NCI-H82 treated with DMSO at 0.1 percent for 48 hours (cell line): ENCODE data around the gene RIPOR2.
A peak's percentile ranks its signal among the peaks of the same experiment; 100 is the strongest.
"Not testable (repeated sequence)": the region's sequence is repeated elsewhere in the genome, so short reads cannot be mapped to it uniquely, and the experiment has no call there.

Source experiments
- DNase-seq: peaks from one replicate; lab custom pipeline; 2025; ENCODE audit not compliant: unreplicated experiment; lab: John Stamatoyannopoulos, UW

Gene RIPOR2

DNA sequence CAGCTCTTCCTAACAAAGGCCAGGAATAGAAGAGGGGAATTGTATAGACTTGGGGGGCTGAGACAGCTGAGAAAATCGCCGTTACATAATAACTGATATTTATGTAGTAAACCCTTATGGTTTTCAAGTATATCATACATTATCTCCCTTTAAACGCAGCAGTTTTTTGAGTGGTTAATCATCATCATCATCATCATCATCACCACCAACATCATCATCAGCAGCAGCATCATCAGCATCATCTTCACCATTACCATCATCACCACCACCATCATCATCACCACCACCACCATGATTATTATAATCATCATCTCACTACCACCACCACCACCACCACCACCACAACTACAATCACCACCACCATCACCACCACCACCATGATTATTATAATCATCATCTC is 9.1 kb downstream of the RIPOR2 start:
- not testable (repeated sequence) for DNase-seq

GRCh38 chr6:24926192-24926591 is 9.6 kb downstream of the RIPOR2 start:
- DNase-seq: no peak

GRCh38 chr6:24925661-24926060 is 10.1 kb downstream of the RIPOR2 start:
- DNase-seq: no peak

- DNase-seq: no peak
These were observed 11.0 kb downstream of the RIPOR2 start for GRCh38 chr6:24924580-24925356.

- peak; percentile 5 for DNase-seq
These were observed 11.8 kb downstream of the RIPOR2 start for GRCh38 chr6:24923885-24924401.

GRCh38 chr6:24922814-24923213 is 12.9 kb downstream of the RIPOR2 start:
- DNase-seq: no peak

- no peak for DNase-seq
These were observed 13.6 kb downstream of the RIPOR2 start for GRCh38 chr6:24922170-24922569.

- DNase-seq: no peak
These were observed 15.6 kb downstream of the RIPOR2 start for GRCh38 chr6:24920136-24920535.

- peak; percentile 56 for DNase-seq
These were observed 16.5 kb downstream of the RIPOR2 start for GRCh38 chr6:24919056-24919892.

DNA sequence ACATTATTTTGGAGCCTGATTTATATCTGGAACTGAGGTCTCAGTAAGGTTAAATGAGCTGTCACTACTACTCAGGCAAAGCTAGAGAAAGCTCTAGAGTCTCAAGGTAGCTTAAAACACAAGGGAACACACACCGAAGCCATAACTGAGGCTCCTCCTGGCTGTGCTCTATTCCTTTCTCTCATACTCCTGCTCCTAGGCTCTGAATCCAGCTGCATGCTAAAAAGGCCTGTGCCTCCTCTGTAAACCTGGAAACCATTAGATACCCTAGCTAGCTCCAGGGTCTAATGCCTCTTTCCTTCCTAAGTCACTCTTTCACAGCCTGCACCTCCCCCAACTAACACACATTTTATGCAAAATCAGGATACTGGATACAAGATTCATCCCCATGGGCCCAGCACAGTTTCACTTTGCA is 17.1 kb downstream of the RIPOR2 start:
- no peak for DNase-seq

DNA sequence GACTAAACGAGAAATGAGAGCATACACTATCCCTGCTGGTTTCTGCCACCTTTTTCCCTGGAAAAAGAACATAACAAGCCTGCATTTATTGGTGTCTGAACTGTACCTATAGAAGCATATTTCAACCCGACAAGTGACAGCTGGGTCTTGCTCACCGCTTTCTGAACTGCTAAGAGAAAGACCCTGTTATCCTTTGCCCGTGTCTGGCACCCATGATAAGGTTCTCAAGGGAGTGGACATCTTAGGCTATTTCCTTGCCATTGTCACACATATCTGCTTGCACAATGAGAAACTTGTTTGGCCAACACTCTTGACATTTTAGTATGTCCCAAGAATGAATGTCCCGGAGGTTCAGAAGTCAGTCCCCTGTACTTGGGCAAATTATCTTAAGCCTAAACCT is 19.3 kb downstream of the RIPOR2 start:
- no peak for DNase-seq

- DNase-seq: no peak
These were observed 20.1 kb downstream of the RIPOR2 start for GRCh38 chr6:24915641-24916040.

GRCh38 chr6:24914082-24914481 is 21.7 kb downstream of the RIPOR2 start:
- DNase-seq: not testable (repeated sequence)

DNA sequence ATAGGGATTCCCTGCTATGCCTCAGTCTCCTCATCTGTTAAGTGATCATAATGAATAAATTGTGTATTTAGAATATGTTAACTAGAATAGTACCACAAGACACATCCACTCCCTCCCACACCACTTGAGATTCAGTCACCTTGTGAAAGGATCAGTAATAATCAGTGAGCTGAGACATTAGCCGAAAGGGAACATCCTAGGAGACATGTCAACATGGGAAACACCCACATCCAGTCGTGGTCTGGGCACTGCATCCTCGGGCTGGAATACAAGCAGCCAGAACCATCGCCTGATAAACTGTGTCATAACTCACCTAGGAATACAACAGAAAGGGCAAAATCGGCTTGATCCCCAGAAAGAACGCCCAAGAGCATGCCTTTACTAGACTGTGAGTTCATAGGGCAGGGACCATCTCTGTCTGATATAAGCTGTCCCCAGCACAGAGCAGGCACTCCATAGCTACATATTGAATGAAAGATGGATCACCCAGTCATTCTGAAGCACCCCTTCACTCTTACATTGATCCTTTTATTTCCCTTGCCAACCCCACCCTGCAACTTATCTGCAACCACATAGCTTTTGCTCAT is 23.9 kb downstream of the RIPOR2 start:
- no peak for DNase-seq

GRCh38 chr6:24910961-24911725 is 24.6 kb downstream of the RIPOR2 start:
- DNase-seq: peak; percentile 30

DNA sequence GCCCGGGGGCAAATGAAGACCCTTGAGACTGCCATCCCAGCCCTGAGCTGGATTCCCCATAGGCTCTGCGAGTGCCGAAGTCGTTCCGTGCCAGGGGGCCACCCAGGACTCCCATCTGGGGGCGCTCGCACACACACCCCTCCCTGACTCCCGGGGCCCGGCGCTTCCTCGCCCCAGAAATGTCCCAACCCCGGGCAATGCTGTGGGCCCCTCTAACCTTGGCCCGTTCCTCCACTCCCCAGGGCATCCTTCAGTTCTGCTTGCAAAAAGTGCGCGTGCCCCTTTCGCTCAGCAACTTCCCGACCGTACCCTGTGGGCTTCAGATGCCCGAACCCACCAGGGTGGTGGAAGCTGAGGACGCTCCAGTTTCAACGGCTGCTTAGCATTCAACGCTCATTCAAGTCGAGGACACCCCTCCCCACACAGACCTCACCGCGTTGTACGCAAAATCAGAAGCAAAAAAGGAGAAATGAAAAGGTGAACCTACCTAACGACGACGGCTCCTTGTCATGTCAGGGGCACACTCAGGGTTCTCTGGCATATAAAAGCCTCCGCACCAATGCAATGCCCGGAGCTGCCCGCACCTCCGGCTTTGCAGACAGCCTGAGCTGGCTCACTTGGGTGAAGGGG is 25.3 kb downstream of the RIPOR2 start:
- DNase-seq: no peak

DNA sequence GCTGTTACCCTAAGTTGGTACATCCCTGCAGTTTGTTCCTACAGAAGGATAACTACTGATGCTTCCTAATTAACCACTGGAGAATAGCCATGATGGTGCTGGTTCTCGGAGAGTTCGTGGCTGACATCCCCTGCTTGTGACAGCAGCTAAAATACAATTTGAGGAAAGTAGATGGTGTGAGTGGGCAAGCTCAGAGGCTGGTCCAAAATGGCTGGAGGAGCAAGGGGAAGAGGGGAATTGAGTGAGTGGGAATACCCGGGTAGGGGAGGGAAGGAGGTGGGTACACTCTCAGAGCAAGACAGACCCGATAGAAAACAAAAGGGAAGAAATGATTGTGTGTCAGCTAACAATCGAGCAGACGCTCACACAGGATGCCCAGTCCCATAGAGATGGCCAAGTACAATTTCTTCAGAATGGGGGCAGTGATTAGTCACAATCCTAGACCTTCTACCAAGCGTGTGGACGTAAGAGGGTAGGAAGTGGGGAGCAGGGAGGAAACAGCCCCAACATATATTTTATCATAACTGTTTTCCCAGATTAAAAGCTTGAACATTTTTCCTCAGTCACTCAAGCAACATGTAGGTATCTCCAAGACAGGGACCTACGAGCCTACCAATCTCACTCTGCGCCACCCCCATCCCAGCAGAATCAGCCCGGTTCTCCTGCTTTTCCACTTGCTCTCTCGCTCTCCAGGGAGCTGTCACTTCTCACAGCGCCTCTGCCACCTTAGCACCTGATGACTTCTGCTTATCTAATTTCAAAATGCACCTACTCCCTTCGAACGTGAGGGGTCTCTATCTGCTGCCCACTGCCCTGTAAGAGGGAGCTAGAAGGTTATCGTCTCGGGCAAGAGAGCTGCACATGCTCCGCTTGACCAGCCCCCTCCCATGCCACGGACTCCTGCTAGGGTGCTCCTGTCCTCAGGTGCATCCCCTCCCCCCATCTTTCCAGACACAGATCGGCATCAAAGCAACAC is 26.2 kb downstream of the RIPOR2 start:
- DNase-seq: no peak

DNA sequence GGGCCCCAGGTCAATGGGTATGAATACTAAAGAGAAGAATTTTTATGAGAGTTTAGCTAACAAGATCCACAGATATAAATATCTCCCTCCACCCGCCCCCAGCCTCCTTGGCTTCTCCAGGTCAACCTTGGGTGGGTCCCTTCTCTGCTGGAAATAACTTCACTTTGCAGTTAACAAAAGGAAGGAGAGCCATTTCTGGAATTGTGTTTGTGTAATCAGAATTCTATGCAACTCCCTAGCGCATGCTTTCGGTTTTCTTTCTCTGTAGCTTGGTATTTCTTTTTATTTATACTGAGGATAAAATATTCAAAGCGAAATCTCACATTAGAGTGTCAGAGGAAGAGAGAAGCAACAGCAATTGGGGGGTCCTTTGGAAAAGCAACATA is 27.1 kb downstream of the RIPOR2 start:
- DNase-seq: no peak

GRCh38 chr6:24907919-24908649 is 27.7 kb downstream of the RIPOR2 start:
- DNase-seq: no peak
